HepG2 (cell line): Measurements from ENCODE around the gene CRKL. TPM values are rescaled to one million over a fixed set of nuclear protein-coding genes. Genes with fewer than 3 reads are reported as not detected.
"Not testable (repeated sequence)": the region's sequence is repeated elsewhere in the genome, so short reads cannot be mapped to it uniquely, and the experiment has no call there.

Experiments used
- ATAC-seq: fragments of 200-7000 bp; cut with Tn5 transposase; 3 replicates; pipeline ENCODE4 v1.9.1; 2020; ENCODE audit warnings: mild to moderate bottlenecking, moderate library complexity
- BruUV-seq: library from RNA; stranded (reverse); fragments of 400-500 nt; replicated peaks from 2 replicates; lab custom pipeline; 2021; lab: Mats Ljungman, UMichigan
- CTCF ChIA-PET: fragments of 300-600 bp; formaldehyde crosslinking; extraction: SDS; loops from one replicate; lab custom pipeline; 2021; ENCODE audit warnings: low total read pairs, inconsistent platforms, low intra/inter-chr PET ratio; lab: Yijun Ruan, JAX
- POLR2A ChIA-PET: fragments of 350-600 bp; sonication (Branson Sonifier 250); formaldehyde crosslinking; loops from one replicate; lab custom pipeline; 2020; ENCODE audit warnings: antibody characterized with exemption, inconsistent platforms; lab: Yijun Ruan, JAX
- DNase-seq: peaks from one replicate; pipeline ENCODE4 v3.0.0-alpha.2; 2015; ENCODE audit warnings: low spot score
- FAIRE-seq: peaks from 3 replicates; lab custom pipeline; 2011; peaks lifted over from hg19 to GRCh38; lab: Jason Lieb, UNC
- H2AFZ ChIP-seq: one replicate; pipeline ENCODE4 v1.6.1; 2011; ENCODE audit warnings: low read length, inconsistent platforms
- H3K27ac ChIP-seq: fragments of 300-600 bp; 3 replicates; pipeline ENCODE4 v1.8.0; 2011; ENCODE audit warnings: mixed run types, mild to moderate bottlenecking, mixed read lengths, low read length, inconsistent platforms; ENCODE audit not compliant: insufficient read depth; ENCODE audit errors: extremely low read length
- H3K27me3 ChIP-seq, 2 experiments: fragments of 200-600 bp in 1 of 2; 2 replicates in 1 of 2; 3 replicates in 1 of 2; pipeline versions ENCODE4 v1.6.0 to v1.8.0; 2011; ENCODE audit warnings: low read length in 2 of 2, mild to moderate bottlenecking in 2 of 2, moderate library complexity in 2 of 2, inconsistent platforms in 1 of 2; ENCODE audit not compliant: insufficient read depth in 2 of 2, control insufficient read depth in 1 of 2
- H3K36me3 ChIP-seq, 2 experiments: fragments of 200-600 bp in 1 of 2; replicated peaks in 1 of 2; 2 replicates in 1 of 2; 3 replicates in 1 of 2; pipeline versions ENCODE4 v1.5.1 to v1.8.0; 2011; ENCODE audit warnings: low read length in 2 of 2, inconsistent platforms in 1 of 2; ENCODE audit not compliant: insufficient read depth in 2 of 2, control insufficient read depth in 1 of 2
- H3K4me1 ChIP-seq: 2 replicates; pipeline ENCODE4 v1.5.1; 2012; ENCODE audit warnings: low read length, inconsistent platforms; ENCODE audit not compliant: insufficient read depth
- H3K4me2 ChIP-seq: 2 replicates; pipeline ENCODE4 v1.6.0; 2011; ENCODE audit warnings: low read depth, low read length, inconsistent platforms
- H3K4me3 ChIP-seq, 3 experiments: fragments of 200-600 bp in 1 of 3; sonication (generic), shearing (Covaris generic) in 1 of 3; replicated peaks in 1 of 3; 2 replicates each; pipeline ENCODE4 v1.5.1; 2011 to 2016; ENCODE audit warnings: low read length in 3 of 3, inconsistent platforms in 2 of 3, low read depth in 2 of 3, mild to moderate bottlenecking in 2 of 3, control low read depth in 1 of 3, mixed read lengths in 1 of 3; ENCODE audit not compliant: insufficient read depth in 1 of 3
- H3K79me2 ChIP-seq: one replicate; pipeline ENCODE4 v1.6.1; 2011; ENCODE audit warnings: low read length, inconsistent platforms; ENCODE audit not compliant: insufficient read depth
- H3K9ac ChIP-seq: 2 replicates; pipeline ENCODE4 v1.6.0; 2011; ENCODE audit warnings: mild to moderate bottlenecking, low read depth, low read length, inconsistent platforms; ENCODE audit not compliant: insufficient read depth
- H3K9me3 ChIP-seq: 2 replicates; pipeline ENCODE4 v1.5.1; 2012; ENCODE audit warnings: mild to moderate bottlenecking, low read length
- H4K20me1 ChIP-seq: 2 replicates; pipeline ENCODE4 v1.6.0; 2011; ENCODE audit warnings: inconsistent platforms, mild to moderate bottlenecking, low read length, moderate library complexity; ENCODE audit not compliant: insufficient read depth
- CCAR2 ChIP-seq: fragments of 200-400 bp; formaldehyde crosslinking; optimal IDR thresholded peaks from 2 replicates; pipeline ENCODE3; 2018; ENCODE audit warnings: low read depth, mild to moderate bottlenecking, low read length, moderate library complexity
- WGBS: methylation state at CpG from one replicate; pipeline ENCODE4 v1.1.6; 2017; ENCODE audit warnings: low lambda C conversion rate; 5-methylcytosine and 5-hydroxymethylcytosine counted together
- in situ Hi-C: cut with HindIII; loops from 2 replicates; pipeline ENCODE4 v1.10.0; 2017; ENCODE audit warnings: low pct_unique_long_range_greater_than_20kb; ENCODE audit not compliant: extremely low pct_ligation_motif_present
- intact Hi-C: fragments of 100-400 bp; cut with micrococcal nuclease; formaldehyde crosslinking; loops from one replicate; pipeline ENCODE4 v1.10.0; 2022; ENCODE audit not compliant: unreplicated experiment
- polyA plus RNA-seq, 8 experiments: library from polyadenylated mRNA; depleted of rRNA in 3 of 8; stranded (reverse) in 7 of 8; unstranded in 1 of 8; fragments of >200 nt; fragmentation: Illumina TruSeq in 4 of 8; extraction: Trizol in 4 of 8; gene quantifications; 2 replicates each; pipeline versions ENCODE4 v1.2.1 to v1.2.3, GENCODE V29; 2011 to 2016; ENCODE audit warnings: low read depth in 4 of 8, missing spikeins in 1 of 8, mixed read lengths in 1 of 8; ENCODE audit not compliant: insufficient read depth in 1 of 8
- total RNA-seq, 5 experiments: library from RNA; depleted of rRNA; stranded (reverse); fragments of >200 nt; fragmentation: Illumina TruSeq; extraction: Trizol; gene quantifications; 2 replicates each; pipeline ENCODE4 v1.2.3, GENCODE V29; 2016; ENCODE audit warnings: low read depth in 1 of 5
- TF ChIP-seq, protein P1 (sequence below): sonication (generic); formaldehyde crosslinking; IDR thresholded peaks from 2 replicates; pipeline ENCODE4 v1.8.1; 2023; ENCODE audit warnings: mild to moderate bottlenecking, missing genetic modification reagents

CRKL gene
- total and polyA plus RNA-seq, 2 of the 13 experiments (the other 11 are each of a cell fraction or from before 2014, with no cell fraction given) = 37.4 to 60.6 TPM

- Histone ChIP-seq H4K20me1 (no peaks in the 10 kb centered on the region), H3K4me1 (peaks cover 5% of the 10 kb centered on the region), H3K27me3 (no peaks in the 10 kb centered on the region), H2AFZ (no peak overlapping the region), H3K36me3 (peaks cover 4 to 22% of the 10 kb centered on the region in 2 experiments), H3K9me3 (no peaks in the 10 kb centered on the region), H3K27ac (no peak overlapping the region), H3K4me3 (no peak overlapping the region), H3K4me2 (no peak overlapping the region), H3K9ac (no peak overlapping the region), H3K79me2 (no peaks in the 10 kb centered on the region)
- ChIA-PET POLR2A (no interaction called here), CTCF (no interaction called here)
- no peak for TF ChIP-seq CCAR2
- TF ChIP-seq, protein P1, sequence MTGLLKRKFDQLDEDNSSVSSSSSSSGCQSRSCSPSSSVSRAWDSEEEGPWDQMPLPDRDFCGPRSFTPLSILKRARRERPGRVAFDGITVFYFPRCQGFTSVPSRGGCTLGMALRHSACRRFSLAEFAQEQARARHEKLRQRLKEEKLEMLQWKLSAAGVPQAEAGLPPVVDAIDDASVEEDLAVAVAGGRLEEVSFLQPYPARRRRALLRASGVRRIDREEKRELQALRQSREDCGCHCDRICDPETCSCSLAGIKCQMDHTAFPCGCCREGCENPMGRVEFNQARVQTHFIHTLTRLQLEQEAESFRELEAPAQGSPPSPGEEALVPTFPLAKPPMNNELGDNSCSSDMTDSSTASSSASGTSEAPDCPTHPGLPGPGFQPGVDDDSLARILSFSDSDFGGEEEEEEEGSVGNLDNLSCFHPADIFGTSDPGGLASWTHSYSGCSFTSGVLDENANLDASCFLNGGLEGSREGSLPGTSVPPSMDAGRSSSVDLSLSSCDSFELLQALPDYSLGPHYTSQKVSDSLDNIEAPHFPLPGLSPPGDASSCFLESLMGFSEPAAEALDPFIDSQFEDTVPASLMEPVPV = no peak
- no TSS peak for BruUV-seq
- in situ Hi-C loops (no loop called here), intact Hi-C loops (no loop called here)
- FAIRE-seq (no peak), DNase-seq (no peak), ATAC-seq (no peak)
- 97% methylated on average over 6 of the region's 6 CpGs for WGBS
Measured at GRCh38 chr22:20890975-20891374, 26.2 kb upstream of the CRKL start.

DNA sequence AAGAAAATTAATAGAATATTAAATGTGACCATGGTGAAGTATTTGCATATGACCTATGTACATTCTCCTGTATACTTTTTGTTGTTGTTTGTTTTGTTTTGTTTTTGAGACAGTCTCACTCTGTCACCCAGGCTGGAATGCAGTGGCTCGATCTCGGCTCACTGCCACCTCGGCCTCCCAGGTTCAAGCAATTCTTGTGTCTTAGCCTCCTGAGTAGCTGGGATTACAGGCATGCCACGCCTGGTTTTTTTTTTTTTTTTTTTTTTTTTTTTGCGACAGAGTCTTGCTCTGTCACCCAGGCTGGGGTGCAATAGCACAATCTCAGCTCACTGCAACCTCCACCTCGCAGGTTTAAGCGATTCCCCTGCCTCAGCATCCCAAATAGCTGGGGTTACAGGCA lies 19.5 kb upstream of the CRKL start:
- H3K27ac ChIP-seq, H2AFZ ChIP-seq, H3K27me3 ChIP-seq, H4K20me1 ChIP-seq, H3K36me3 ChIP-seq, DNase-seq, H3K9ac ChIP-seq, BruUV-seq, H3K79me2 ChIP-seq, intact Hi-C loops, FAIRE-seq, in situ Hi-C loops, POLR2A ChIA-PET, H3K4me1 ChIP-seq, H3K9me3 ChIP-seq, CTCF ChIA-PET, ATAC-seq, H3K4me2 ChIP-seq, H3K4me3 ChIP-seq: not testable (repeated sequence)
- 30% methylated on average over 6 of the region's 7 CpGs for WGBS
